GM12891 (cell line): ENCODE data around the gene PLCB1.

Experiments
- POLR2A ChIP-seq: IDR thresholded peaks from 2 replicates; pipeline ENCODE4 v1.6.1; 2011; ENCODE audit warnings: low read depth, low read length, control low read depth
- POLR2AphosphoS5 ChIP-seq: IDR thresholded peaks from 2 replicates; pipeline ENCODE4 v1.6.1; 2011; ENCODE audit warnings: low read depth, low read length, control low read depth
- POU2F2 ChIP-seq: IDR thresholded peaks from 2 replicates; pipeline ENCODE4 v1.6.1; 2011; ENCODE audit warnings: low read depth, mild to moderate bottlenecking, control low read depth, low read length, moderate library complexity
- SPI1 ChIP-seq: IDR thresholded peaks from 2 replicates; pipeline ENCODE4 v1.6.1; 2011; ENCODE audit warnings: low read depth, low read length, control low read depth
- TAF1 ChIP-seq: IDR thresholded peaks from 2 replicates; pipeline ENCODE4 v1.6.1; 2011; ENCODE audit warnings: low read depth, low read length, control low read depth

- no peak for TF ChIP-seq POLR2AphosphoS5
- TF ChIP-seq POLR2A, result no peak
- TF ChIP-seq TAF1, result no peak
- TF ChIP-seq POU2F2, result no peak
- TF ChIP-seq SPI1, result no peak
These were observed 514.0 kb downstream of the PLCB1 start for GRCh38 chr20:8646033-8646441.
